NCI-H82 (cell line): ENCODE data around the gene BLOC1S1.
A peak's percentile ranks its signal among the peaks of the same experiment; 100 is the strongest.
"Not testable (repeated sequence)": the region's sequence is repeated elsewhere in the genome, so short reads cannot be mapped to it uniquely, and the experiment has no call there.

Experiments used
- DNase-seq: peaks from one replicate; lab custom pipeline; 2025; lab: John Stamatoyannopoulos, UW

BLOC1S1 gene

GRCh38 chr12:55745361-55746173, 29.7 kb downstream of the BLOC1S1 start:
- DNase-seq, result peak; percentile 99

GRCh38 chr12:55746174-55746912, 30.5 kb downstream of the BLOC1S1 start:
- DNase-seq, result no peak

- no peak for DNase-seq
These were observed 31.0 kb downstream of the BLOC1S1 start for GRCh38 chr12:55746913-55747231.

- no peak for DNase-seq
These were observed 32.6 kb downstream of the BLOC1S1 start for GRCh38 chr12:55748230-55748993.

DNA sequence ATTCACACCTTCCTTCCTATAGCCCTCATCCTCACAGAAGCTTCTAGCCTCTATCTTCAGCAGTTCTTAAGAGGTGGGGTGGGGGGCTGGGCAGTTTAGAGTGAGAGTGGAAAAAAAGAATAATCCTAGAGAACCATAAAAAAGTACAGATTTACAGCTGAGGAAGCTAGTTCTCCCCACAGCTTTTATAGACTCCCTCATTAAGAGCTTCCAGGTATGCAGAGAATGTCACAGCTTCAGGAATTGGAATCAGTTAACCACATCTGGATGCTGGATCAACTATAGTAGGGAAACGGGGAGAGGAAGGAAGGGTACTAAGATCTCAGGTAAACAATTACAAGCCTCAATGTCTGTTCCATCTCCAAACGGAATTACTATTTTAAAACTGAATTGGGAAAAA, 39.4 kb downstream of the BLOC1S1 start:
- no peak for DNase-seq

GRCh38 chr12:55757701-55758100, 41.9 kb downstream of the BLOC1S1 start:
- DNase-seq, result peak; percentile 25

- not testable (repeated sequence) for DNase-seq
These were observed 42.7 kb downstream of the BLOC1S1 start for GRCh38 chr12:55758575-55758974.

DNA sequence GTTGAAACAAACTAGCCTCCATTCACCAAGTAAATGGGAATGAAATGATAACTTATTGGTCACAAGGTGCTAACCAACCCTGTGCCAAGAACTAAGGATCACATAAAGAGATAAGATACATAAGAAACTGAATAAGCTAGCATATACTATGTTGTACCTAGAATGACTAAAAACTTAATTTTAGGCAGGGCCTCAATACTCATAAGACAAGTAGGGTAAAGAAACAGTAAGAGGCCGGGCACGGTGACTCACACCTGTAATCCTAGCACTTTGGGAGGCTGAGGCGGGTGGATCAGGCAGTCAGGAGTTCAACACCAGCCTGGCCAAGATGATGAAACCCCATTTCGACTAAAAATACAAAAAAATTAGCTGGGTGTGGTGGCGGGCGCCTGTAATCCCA, 44.8 kb downstream of the BLOC1S1 start:
- no peak for DNase-seq

GRCh38 chr12:55762646-55763045, 46.8 kb downstream of the BLOC1S1 start:
- DNase-seq, result no peak

- DNase-seq, result no peak
These were observed 50.0 kb downstream of the BLOC1S1 start for GRCh38 chr12:55765736-55766290.

DNA sequence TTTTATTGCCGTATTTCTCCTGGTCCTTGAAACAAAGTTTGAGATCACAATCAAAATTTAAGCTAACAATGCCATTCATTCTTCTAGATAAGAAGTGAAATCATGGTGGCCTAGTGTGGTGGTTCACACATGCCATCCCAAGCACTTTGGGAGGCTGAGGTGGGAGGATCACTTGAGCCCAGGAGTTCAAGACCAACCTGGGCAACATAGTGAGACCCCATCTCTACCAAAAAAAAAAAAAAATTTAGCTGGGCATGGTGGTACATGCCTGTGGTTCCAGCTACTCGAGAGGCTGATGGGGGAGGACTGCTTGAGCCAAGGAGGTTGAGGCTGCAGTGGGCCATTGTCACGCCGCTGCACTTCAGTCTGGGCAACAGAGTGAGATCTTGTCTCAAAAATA, 51.3 kb downstream of the BLOC1S1 start:
- DNase-seq, result no peak
